DOHH2 (cell line): ENCODE measurements around the gene ZBTB12.

Source experiments
- H3F3A ChIP-seq: fragments of 200-600 bp; sonication (generic), shearing (Covaris generic); 2 replicates; pipeline ENCODE4 v1.6.0; 2016; ENCODE audit warnings: antibody characterized with exemption, mild to moderate bottlenecking; ENCODE audit not compliant: control insufficient read depth, insufficient read depth
- H3K27ac ChIP-seq: fragments of 200-600 bp; sonication (generic); 2 replicates; pipeline ENCODE4 v1.5.1; 2014; ENCODE audit warnings: low read depth, mild to moderate bottlenecking, low read length, moderate library complexity
- H3K27me3 ChIP-seq: fragments of 200-600 bp; sonication (generic); 2 replicates; pipeline ENCODE4 v1.6.1; 2014; ENCODE audit warnings: mild to moderate bottlenecking, low read length, mixed read lengths; ENCODE audit not compliant: control insufficient read depth
- H3K36me3 ChIP-seq: fragments of 200-600 bp; sonication (generic); 2 replicates; pipeline ENCODE4 v1.6.1; 2014; ENCODE audit warnings: mild to moderate bottlenecking, low read length, moderate library complexity, mixed read lengths; ENCODE audit not compliant: control insufficient read depth
- H3K4me1 ChIP-seq: fragments of 200-600 bp; sonication (generic); 2 replicates; pipeline ENCODE4 v1.6.1; 2014; ENCODE audit warnings: mild to moderate bottlenecking, low read length, mixed read lengths; ENCODE audit not compliant: control insufficient read depth
- H3K4me2 ChIP-seq: fragments of 200-600 bp; sonication (generic); 2 replicates; pipeline ENCODE4 v1.6.0; 2014; ENCODE audit warnings: mild to moderate bottlenecking, low read length, moderate library complexity
- H3K4me3 ChIP-seq: fragments of 200-600 bp; sonication (generic); 2 replicates; pipeline ENCODE4 v1.5.1; 2014; ENCODE audit warnings: mild to moderate bottlenecking, low read length, mixed read lengths
- H3K79me2 ChIP-seq: fragments of 200-600 bp; sonication (generic); 2 replicates; pipeline ENCODE4 v1.6.1; 2014; ENCODE audit warnings: mild to moderate bottlenecking, low read length, mixed read lengths; ENCODE audit not compliant: control insufficient read depth
- H3K9me2 ChIP-seq: fragments of 200-600 bp; sonication (generic); replicated peaks from 2 replicates; pipeline ENCODE4 v1.6.1; 2014; ENCODE audit warnings: mild to moderate bottlenecking, low read length, mixed read lengths; ENCODE audit not compliant: control insufficient read depth
- H3K9me3 ChIP-seq: fragments of 200-600 bp; sonication (generic); 2 replicates; pipeline ENCODE4 v1.6.1; 2014; ENCODE audit warnings: antibody characterized with exemption, low read length, mixed read lengths; ENCODE audit not compliant: control insufficient read depth, insufficient read depth
- H4K20me1 ChIP-seq: fragments of 200-600 bp; sonication (generic); 2 replicates; pipeline ENCODE4 v1.6.0; 2014; ENCODE audit warnings: low read depth, mild to moderate bottlenecking, antibody characterized with exemption, low read length, moderate library complexity; ENCODE audit not compliant: control insufficient read depth, insufficient read depth
- CTCF ChIP-seq: fragments of 200-600 bp; sonication (generic); IDR thresholded peaks from one replicate; pipeline ENCODE4 v1.5.1; 2014; ENCODE audit warnings: antibody characterized with exemption, mild to moderate bottlenecking, low read depth, low read length; ENCODE audit not compliant: poor library complexity, severe bottlenecking
- EZH2phosphoT487 ChIP-seq: fragments of 200-600 bp; sonication (generic); IDR thresholded peaks from 2 replicates; pipeline ENCODE4 v1.6.1; 2017; ENCODE audit warnings: borderline replicate concordance, mild to moderate bottlenecking, antibody characterized with exemption, low read length, moderate library complexity, mixed read lengths

ZBTB12 gene

GRCh38 chr6:31906122-31906521 is 4.2 kb upstream of the ZBTB12 start:
- no peak overlapping the region for H3K27ac ChIP-seq
- no peaks in the 10 kb centered on the region for H3K9me2 ChIP-seq
- H3K9me3 ChIP-seq: no peaks in the 10 kb centered on the region
- no peaks in the 10 kb centered on the region for H4K20me1 ChIP-seq
- H3K36me3 ChIP-seq: no peaks in the 10 kb centered on the region
- H3K4me2 ChIP-seq: no peak overlapping the region
- no peak for TF ChIP-seq CTCF
- TF ChIP-seq EZH2phosphoT487: no peak
- no peak overlapping the region for H3K4me3 ChIP-seq
- H3K27me3 ChIP-seq: peaks cover 27% of the 10 kb centered on the region
- H3K4me1 ChIP-seq: peaks cover 16% of the 10 kb centered on the region
- peaks cover 3% of the 10 kb centered on the region; the same call in 1 of the 2 replicates for H3K79me2 ChIP-seq
- peaks cover 12% of the 10 kb centered on the region for H3F3A ChIP-seq

GRCh38 chr6:31905041-31905440 is 3.2 kb upstream of the ZBTB12 start:
- Histone ChIP-seq H3K79me2 (peaks cover 8% of the 10 kb centered on the region), H4K20me1 (no peaks in the 10 kb centered on the region), H3K4me3 (no peak overlapping the region), H3K36me3 (no peaks in the 10 kb centered on the region; the same call in 1 of the 2 replicates), H3K9me3 (no peaks in the 10 kb centered on the region), H3K27ac (no peak overlapping the region), H3K27me3 (peaks cover 23% of the 10 kb centered on the region), H3F3A (peaks cover 12% of the 10 kb centered on the region), H3K4me1 (peaks cover 19% of the 10 kb centered on the region), H3K9me2 (no peaks in the 10 kb centered on the region), H3K4me2 (no peak overlapping the region)
- no peak for TF ChIP-seq EZH2phosphoT487
- no peak for TF ChIP-seq CTCF

- peaks cover 13% of the 10 kb centered on the region for H3K79me2 ChIP-seq
- H3F3A ChIP-seq: peaks cover 17% of the 10 kb centered on the region
- TF ChIP-seq EZH2phosphoT487 (no peak), CTCF (no peak)
- H3K27me3 ChIP-seq: peaks cover 23% of the 10 kb centered on the region
- H3K4me2 ChIP-seq: no peak overlapping the region
- H3K9me2 ChIP-seq: no peaks in the 10 kb centered on the region
- H3K4me1 ChIP-seq: peaks cover 29% of the 10 kb centered on the region
- no peak overlapping the region for H3K27ac ChIP-seq
- no peak overlapping the region for H3K4me3 ChIP-seq
- H4K20me1 ChIP-seq: no peaks in the 10 kb centered on the region
- no peaks in the 10 kb centered on the region; the same call in 1 of the 2 replicates for H3K36me3 ChIP-seq
- H3K9me3 ChIP-seq: no peaks in the 10 kb centered on the region
These were observed 2.1 kb upstream of the ZBTB12 start for GRCh38 chr6:31903957-31904356.
